Adipose tissue (tissue), 3 donors: Measurements from ENCODE around the gene ESRP2. TPM values are rescaled to one million over a fixed set of nuclear protein-coding genes. Genes with fewer than 3 reads are reported as not detected.

Experiments used
- H3K27ac ChIP-seq: one replicate; pipeline ENCODE4 v1.5.1; 2013; ENCODE audit warnings: low read depth, low read length
- WGBS, 3 donors: extraction: QIAGEN DNeasy Blood & Tissue Kit; methylation state at CpG; one replicate each; pipeline ENCODE4 v1.1.7; 2013; 5-methylcytosine and 5-hydroxymethylcytosine counted together
- polyA plus RNA-seq, 3 donors: library from polyadenylated mRNA; stranded (reverse); fragments of 200-250 nt; gene quantifications; one replicate each; pipeline ENCODE4 v1.2.3, GENCODE V29; 2013
- donor health status: healthy with polysubstance abuse.
- donor health status: Bipolar disorder and iron deficiency.
- donor health status: healthy.

The ESRP2 gene
- polyA plus RNA-seq, 3 donors = 3.0 to 23.4 (median 3.6) TPM

- H3K27ac ChIP-seq = peak overlapping the region; percentile 83
- WGBS, 3 donors = 3 to 24% (median 5%) methylated on average over 23 of the region's 23 CpGs
These were observed 29.4 kb upstream of the ESRP2 start for GRCh38 chr16:68265078-68265920.

GRCh38 chr16:68264128-68265077 lies 28.5 kb upstream of the ESRP2 start, which contains the start of gene SLC7A6:
SLC7A6 (plus strand) TSS chr16:68264526; CDS start chr16:68274727, 10,201 bp downstream.
- H3K27ac ChIP-seq = peak within 1 kb of the TSS; percentile 83
- WGBS, 3 donors = 0 to 1% (median 0%) methylated on average over 94 to 121 of the region's 123 CpGs

GRCh38 chr16:68263559-68264127 lies 27.7 kb upstream of the ESRP2 start:
- 36 to 40% (median 37%) methylated on average over 11 of the region's 11 CpGs for WGBS, 3 donors
- peak overlapping the region; percentile 83 for H3K27ac ChIP-seq

- 89 to 92% (median 90%) methylated on average over 27 of the region's 27 CpGs for WGBS, 3 donors
- H3K27ac ChIP-seq = no peak overlapping the region
These were observed 23.3 kb upstream of the ESRP2 start for GRCh38 chr16:68259007-68259825.

GRCh38 chr16:68257906-68258800 lies 22.2 kb upstream of the ESRP2 start:
- H3K27ac ChIP-seq = no peak overlapping the region
- WGBS, 3 donors = 51 to 75% (median 52%) methylated on average over 13 of the region's 13 CpGs

GRCh38 chr16:68257251-68257905 lies 21.5 kb upstream of the ESRP2 start:
- peak overlapping the region; percentile 36 for H3K27ac ChIP-seq
- WGBS, 3 donors = 51 to 84% (median 57%) methylated on average over 6 of the region's 6 CpGs

- 90 to 95% (median 92%) methylated on average over 18 of the region's 18 CpGs for WGBS, 3 donors
- H3K27ac ChIP-seq = no peak overlapping the region
These were observed 19.8 kb upstream of the ESRP2 start for GRCh38 chr16:68255712-68256111.

GRCh38 chr16:68253721-68254120 lies 17.8 kb upstream of the ESRP2 start:
- 93 to 96% (median 94%) methylated on average over 4 of the region's 4 CpGs for WGBS, 3 donors
- H3K27ac ChIP-seq = no peak overlapping the region

GRCh38 chr16:68252383-68252782 lies 16.5 kb upstream of the ESRP2 start:
- 90 to 94% (median 90%) methylated on average over 5 of the region's 5 CpGs for WGBS, 3 donors
- no peak overlapping the region for H3K27ac ChIP-seq

GRCh38 chr16:68251832-68252231 lies 15.9 kb upstream of the ESRP2 start:
- WGBS, 3 donors = 84 to 88% (median 85%) methylated on average over 4 to 5 of the region's 5 CpGs
- H3K27ac ChIP-seq = no peak overlapping the region

GRCh38 chr16:68250951-68251350 lies 15.0 kb upstream of the ESRP2 start:
- H3K27ac ChIP-seq = no peak overlapping the region
- WGBS, 3 donors = 82 to 90% (median 85%) methylated on average over 6 of the region's 6 CpGs

GRCh38 chr16:68249371-68249770 lies 13.4 kb upstream of the ESRP2 start:
- H3K27ac ChIP-seq = no peak overlapping the region
- 83 to 91% (median 91%) methylated on average over 4 of the region's 4 CpGs for WGBS, 3 donors

GRCh38 chr16:68247932-68248331 lies 12.0 kb upstream of the ESRP2 start:
- H3K27ac ChIP-seq = no peak overlapping the region
- WGBS, 3 donors = 76 to 90% (median 80%) methylated on average over 4 of the region's 4 CpGs

- H3K27ac ChIP-seq = no peak overlapping the region
- 76 to 94% (median 84%) methylated on average over 4 of the region's 4 CpGs for WGBS, 3 donors
These were observed 11.5 kb upstream of the ESRP2 start for GRCh38 chr16:68247400-68247799.

GRCh38 chr16:68246666-68247065 lies 10.7 kb upstream of the ESRP2 start:
- no peak overlapping the region for H3K27ac ChIP-seq

GRCh38 chr16:68246121-68246520 lies 10.2 kb upstream of the ESRP2 start:
- 83 to 86% (median 84%) methylated on average over 7 of the region's 7 CpGs for WGBS, 3 donors
- H3K27ac ChIP-seq = no peak overlapping the region

More at GRCh38 chr16:68246666-68247065, 10.7 kb upstream of the ESRP2 start:
- 75 to 84% (median 76%) methylated on average over 5 of the region's 5 CpGs for WGBS, 3 donors
